ENCODE measurements around the gene CPOX.

CPOX gene

GRCh38 chr3:98542623-98543022, 50.8 kb downstream of the CPOX start:
- no peak for TF ChIP-seq TEAD4 (IDR thresholded peaks at IDR 0.05)
- no peak for TF ChIP-seq EGR1 (IDR thresholded peaks at IDR 0.05)
- no peak for TF ChIP-seq TAF1 (IDR thresholded peaks at IDR 0.05; ENCODE audit: low read depth)
- TF ChIP-seq REST (IDR thresholded peaks at IDR 0.05; ENCODE audit: low read depth): no peak
- TF ChIP-seq FOXM1 (IDR thresholded peaks at IDR 0.05; ENCODE audit: borderline replicate concordance, low read depth): no peak
- TF ChIP-seq EP300 (IDR thresholded peaks at IDR 0.05; ENCODE audit: borderline replicate concordance): no peak
- no peak for TF ChIP-seq CEBPB (IDR thresholded peaks at IDR 0.05)
- no peak for TF ChIP-seq TCF12 (IDR thresholded peaks at IDR 0.05; ENCODE audit: low read depth)
- no peak for TF ChIP-seq RAD21 (IDR thresholded peaks at IDR 0.05; ENCODE audit: low read depth)
- TF ChIP-seq YY1 (IDR thresholded peaks at IDR 0.05; ENCODE audit: low read depth): no peak
- no peak for TF ChIP-seq ZBTB7A (IDR thresholded peaks at IDR 0.05; ENCODE audit: low read depth)
- TF ChIP-seq USF1 (IDR thresholded peaks at IDR 0.05): no peak

- no peak for TF ChIP-seq EGR1 (IDR thresholded peaks at IDR 0.05)
- TF ChIP-seq FOXM1 (IDR thresholded peaks at IDR 0.05; ENCODE audit: borderline replicate concordance, low read depth): no peak
- TF ChIP-seq TAF1 (IDR thresholded peaks at IDR 0.05; ENCODE audit: low read depth): no peak
- TF ChIP-seq ZBTB7A (IDR thresholded peaks at IDR 0.05; ENCODE audit: low read depth): no peak
- TF ChIP-seq NFIC (IDR thresholded peaks at IDR 0.05): no peak
- TF ChIP-seq YY1 (IDR thresholded peaks at IDR 0.05; ENCODE audit: low read depth): no peak
- no peak for TF ChIP-seq CREB1 (IDR thresholded peaks at IDR 0.05; ENCODE audit: low read depth)
- no peak for TF ChIP-seq TEAD4 (IDR thresholded peaks at IDR 0.05)
- no peak for TF ChIP-seq RAD21 (IDR thresholded peaks at IDR 0.05; ENCODE audit: low read depth)
- no peak for TF ChIP-seq MAX (IDR thresholded peaks at IDR 0.05)
- TF ChIP-seq USF1 (IDR thresholded peaks at IDR 0.05): no peak
- no peak for TF ChIP-seq CEBPB (IDR thresholded peaks at IDR 0.05)
- no peak for TF ChIP-seq REST (IDR thresholded peaks at IDR 0.05; ENCODE audit: low read depth)
- no peak for TF ChIP-seq EP300 (IDR thresholded peaks at IDR 0.05; ENCODE audit: borderline replicate concordance)
Measured at GRCh38 chr3:98541695-98542094, 51.7 kb downstream of the CPOX start.

- no peak for TF ChIP-seq EP300 (IDR thresholded peaks at IDR 0.05; ENCODE audit: borderline replicate concordance)
- TF ChIP-seq CREB1 (IDR thresholded peaks at IDR 0.05; ENCODE audit: low read depth): no peak
- no peak for TF ChIP-seq RAD21 (IDR thresholded peaks at IDR 0.05; ENCODE audit: low read depth)
- TF ChIP-seq USF1 (IDR thresholded peaks at IDR 0.05): no peak
- TF ChIP-seq FOXM1 (IDR thresholded peaks at IDR 0.05; ENCODE audit: borderline replicate concordance, low read depth): no peak
- no peak for TF ChIP-seq YY1 (IDR thresholded peaks at IDR 0.05; ENCODE audit: low read depth)
- no peak for TF ChIP-seq TEAD4 (IDR thresholded peaks at IDR 0.05)
- no peak for TF ChIP-seq CEBPB (IDR thresholded peaks at IDR 0.05)
- TF ChIP-seq ZBTB7A (IDR thresholded peaks at IDR 0.05; ENCODE audit: low read depth): no peak
- TF ChIP-seq REST (IDR thresholded peaks at IDR 0.05; ENCODE audit: low read depth): no peak
- TF ChIP-seq EGR1 (IDR thresholded peaks at IDR 0.05): no peak
- TF ChIP-seq MAX (IDR thresholded peaks at IDR 0.05): no peak
- TF ChIP-seq TCF12 (IDR thresholded peaks at IDR 0.05; ENCODE audit: low read depth): no peak
Measured at GRCh38 chr3:98540346-98540745, 53.1 kb downstream of the CPOX start.

GRCh38 chr3:98536456-98537017, 56.9 kb downstream of the CPOX start:
- TF ChIP-seq NFIC (IDR thresholded peaks at IDR 0.05) (no peak), TAF1 (IDR thresholded peaks at IDR 0.05; ENCODE audit: low read depth) (no peak), MAX (IDR thresholded peaks at IDR 0.05) (no peak), ZBTB7A (IDR thresholded peaks at IDR 0.05; ENCODE audit: low read depth) (no peak)
